SHP77 treated with DMSO at 0.1 percent for 48 hours (cell line): Measurements from ENCODE around the gene KCNK2.
A peak's percentile ranks its signal among the peaks of the same experiment; 100 is the strongest.

Experiments
- DNase-seq: peaks from one replicate; lab custom pipeline; 2025; lab: John Stamatoyannopoulos, UW

Gene KCNK2

GRCh38 chr1:215095524-215095923, 13.0 kb downstream of the KCNK2 start:
- no peak for DNase-seq

GRCh38 chr1:215101511-215101910, 19.0 kb downstream of the KCNK2 start:
- DNase-seq, result no peak

- no peak for DNase-seq
Observed at GRCh38 chr1:215104283-215104682, 21.7 kb downstream of the KCNK2 start.

- no peak for DNase-seq
Observed at GRCh38 chr1:215106067-215106466, 23.5 kb downstream of the KCNK2 start.

GRCh38 chr1:215109171-215109570, 26.6 kb downstream of the KCNK2 start:
- DNase-seq, result no peak

- no peak for DNase-seq
Observed at GRCh38 chr1:215111916-215112315, 29.4 kb downstream of the KCNK2 start.

- DNase-seq, result no peak
Observed at GRCh38 chr1:215113776-215114153, 31.2 kb downstream of the KCNK2 start.

GRCh38 chr1:215114154-215114933, 31.8 kb downstream of the KCNK2 start:
- DNase-seq, result no peak

- DNase-seq, result no peak
Observed at GRCh38 chr1:215115760-215116159, 33.2 kb downstream of the KCNK2 start.

- no peak for DNase-seq
Observed at GRCh38 chr1:215118081-215118480, 35.5 kb downstream of the KCNK2 start.

- DNase-seq, result no peak
Observed at GRCh38 chr1:215119056-215119455, 36.5 kb downstream of the KCNK2 start.

GRCh38 chr1:215119719-215120365, 37.3 kb downstream of the KCNK2 start:
- DNase-seq, result no peak

- DNase-seq, result no peak
Observed at GRCh38 chr1:215128504-215128903, 46.0 kb downstream of the KCNK2 start.

- no peak for DNase-seq
Observed at GRCh38 chr1:215131291-215131690, 48.8 kb downstream of the KCNK2 start.

- no peak for DNase-seq
Observed at GRCh38 chr1:215132156-215132555, 49.6 kb downstream of the KCNK2 start.

- no peak for DNase-seq
Observed at GRCh38 chr1:215133532-215133931, 51.0 kb downstream of the KCNK2 start.

GRCh38 chr1:215137985-215138384, 55.4 kb downstream of the KCNK2 start:
- no peak for DNase-seq

- no peak for DNase-seq
Observed at GRCh38 chr1:215140135-215140534, 57.6 kb downstream of the KCNK2 start.

GRCh38 chr1:215141460-215141859, 58.9 kb downstream of the KCNK2 start:
- no peak for DNase-seq

- no peak for DNase-seq
Observed at GRCh38 chr1:215143497-215143896, 61.0 kb downstream of the KCNK2 start.

GRCh38 chr1:215146240-215146975, 63.9 kb downstream of the KCNK2 start:
- peak; percentile 6 for DNase-seq

GRCh38 chr1:215147024-215147423, 64.5 kb downstream of the KCNK2 start:
- DNase-seq, result no peak
